HG02938 (cell line): ENCODE results near the gene RASL10B.
"Not testable (repeated sequence)": the region's sequence is repeated elsewhere in the genome, so short reads cannot be mapped to it uniquely, and the experiment has no call there.

ENCODE experiments used
- ATAC-seq: cut with Tn5 transposase; IDR thresholded peaks from one replicate; pipeline ENCODE4 v1.9.1; 2021; ENCODE audit warnings: mild to moderate bottlenecking, moderate library complexity; ENCODE audit not compliant: unreplicated experiment

Gene RASL10B, protein sequence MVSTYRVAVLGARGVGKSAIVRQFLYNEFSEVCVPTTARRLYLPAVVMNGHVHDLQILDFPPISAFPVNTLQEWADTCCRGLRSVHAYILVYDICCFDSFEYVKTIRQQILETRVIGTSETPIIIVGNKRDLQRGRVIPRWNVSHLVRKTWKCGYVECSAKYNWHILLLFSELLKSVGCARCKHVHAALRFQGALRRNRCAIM

DNA sequence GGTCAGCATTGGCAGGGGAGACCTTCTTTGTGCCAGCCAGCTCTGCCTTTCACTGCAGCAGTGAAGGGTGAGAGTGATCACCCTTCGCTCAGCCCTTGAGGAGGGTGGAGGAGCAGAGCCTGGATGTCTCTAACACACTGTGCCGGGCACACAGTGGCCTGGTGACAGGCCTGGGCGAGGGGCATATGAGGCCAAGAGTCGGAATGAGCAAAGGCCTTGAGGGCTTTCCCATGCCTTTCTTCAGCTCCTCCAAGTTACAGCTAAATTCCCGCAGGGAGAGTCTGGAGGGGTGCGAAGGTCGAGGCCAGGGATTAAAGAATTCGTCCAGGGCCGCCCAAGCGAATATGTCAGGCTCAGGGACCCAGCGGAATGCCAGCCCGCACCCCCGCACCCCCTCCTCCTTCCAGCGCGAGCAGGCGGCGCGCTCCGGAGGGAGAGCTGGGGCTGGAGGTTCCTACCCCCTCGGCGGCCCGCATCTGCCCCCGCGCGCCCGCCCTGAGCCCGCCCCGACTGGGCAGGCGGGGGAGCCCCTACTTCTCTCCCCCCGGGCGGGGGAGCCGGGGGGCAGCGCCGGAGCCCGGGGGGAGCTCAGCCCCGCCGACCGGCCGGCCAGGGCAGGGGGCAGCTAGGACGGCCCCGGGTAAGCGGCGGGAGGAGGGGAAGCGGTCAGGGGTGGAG, at the start of gene RASL10B:
Gene RASL10B (plus strand): TSS at position 401 of the 678 bp plus-strand sequence. CDS start 3,546 bp downstream, outside the sequence.
- ATAC-seq: no peak

DNA sequence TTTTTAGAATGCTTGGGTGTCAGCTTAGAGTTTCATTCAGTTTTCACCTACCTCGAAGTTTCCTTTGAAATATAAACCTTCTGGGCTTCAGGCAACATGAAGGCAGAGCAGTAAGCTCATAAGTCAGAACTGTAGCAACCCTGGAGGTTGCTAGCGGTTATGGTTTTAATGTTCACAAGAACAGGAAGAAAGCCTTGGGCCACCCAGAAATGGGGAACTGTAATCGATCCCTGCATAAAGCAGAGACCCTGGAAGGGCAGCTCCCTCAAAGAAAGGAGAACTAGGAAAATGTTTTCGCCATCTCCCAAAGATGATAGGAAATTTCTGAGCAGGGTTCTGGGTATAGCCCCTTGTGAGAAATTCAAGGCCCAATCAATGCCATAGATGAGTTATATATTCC, 47.8 kb upstream of the RASL10B start:
- no peak for ATAC-seq

DNA sequence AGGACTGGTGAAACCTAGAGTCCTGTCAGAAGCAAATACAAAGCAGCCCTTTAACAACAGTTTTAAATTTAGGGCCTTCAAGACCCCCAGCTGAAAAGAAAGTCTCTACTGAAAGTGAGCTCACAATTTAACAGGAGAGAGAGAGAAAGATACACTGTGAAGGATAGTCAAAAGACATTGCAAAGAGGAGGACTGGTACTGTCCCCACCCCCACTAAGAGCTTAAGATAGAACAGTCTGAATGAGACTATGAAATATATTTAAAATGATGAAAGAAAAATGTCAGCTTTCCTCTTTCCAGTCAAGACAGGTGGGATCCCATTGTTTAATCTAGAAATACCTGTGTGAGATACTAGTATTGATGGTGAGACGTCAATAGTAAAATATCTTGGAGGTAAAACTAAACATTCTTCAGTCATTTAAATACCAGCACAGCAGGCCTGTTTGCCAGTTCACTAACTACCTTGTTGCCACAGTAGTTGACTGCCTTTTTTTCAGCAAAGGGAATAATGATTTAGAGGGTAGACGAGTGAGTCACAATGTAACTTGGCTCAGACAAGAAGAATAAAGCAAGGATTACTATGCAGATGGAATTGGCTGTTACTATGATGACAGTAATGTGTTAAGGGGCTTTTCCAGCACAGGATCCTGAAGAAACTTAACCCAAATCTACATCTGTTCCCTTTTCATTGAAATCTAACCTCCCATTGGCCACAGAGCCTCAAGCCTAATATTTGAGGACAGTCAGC, 47.2 kb upstream of the RASL10B start:
- no peak for ATAC-seq

DNA sequence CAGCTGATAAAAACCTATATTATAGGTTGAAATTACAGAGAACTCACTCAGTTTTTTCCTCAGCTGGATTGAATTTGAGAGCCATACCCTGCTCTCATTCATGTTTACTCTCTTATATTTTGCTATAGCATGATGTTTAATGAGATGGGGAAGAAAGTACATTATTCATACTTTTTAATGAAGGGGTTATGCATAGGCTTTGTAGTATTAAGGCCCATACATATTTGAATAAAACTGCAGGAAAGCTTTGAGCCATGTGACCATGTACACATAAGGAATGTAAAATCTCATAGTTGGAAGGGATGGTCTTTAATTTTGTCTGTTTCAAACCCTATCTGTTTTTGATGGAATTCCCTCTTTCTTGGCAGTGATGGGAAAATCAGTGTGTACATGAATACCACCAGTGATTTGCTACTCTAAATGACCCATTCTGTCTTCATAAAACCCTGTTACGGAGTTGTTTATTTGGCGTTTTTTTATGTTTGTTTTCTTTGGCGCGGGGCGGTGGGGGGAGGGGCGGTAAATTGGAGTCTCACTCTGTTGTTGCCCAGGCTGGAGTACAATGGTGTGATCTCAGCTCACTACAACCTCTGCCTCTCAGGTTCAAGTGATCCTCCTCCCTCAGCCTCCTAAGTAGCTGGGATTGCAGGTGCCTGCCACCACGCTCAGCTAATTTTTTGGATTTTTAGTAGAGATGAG, 38.8 kb upstream of the RASL10B start:
- no peak for ATAC-seq

DNA sequence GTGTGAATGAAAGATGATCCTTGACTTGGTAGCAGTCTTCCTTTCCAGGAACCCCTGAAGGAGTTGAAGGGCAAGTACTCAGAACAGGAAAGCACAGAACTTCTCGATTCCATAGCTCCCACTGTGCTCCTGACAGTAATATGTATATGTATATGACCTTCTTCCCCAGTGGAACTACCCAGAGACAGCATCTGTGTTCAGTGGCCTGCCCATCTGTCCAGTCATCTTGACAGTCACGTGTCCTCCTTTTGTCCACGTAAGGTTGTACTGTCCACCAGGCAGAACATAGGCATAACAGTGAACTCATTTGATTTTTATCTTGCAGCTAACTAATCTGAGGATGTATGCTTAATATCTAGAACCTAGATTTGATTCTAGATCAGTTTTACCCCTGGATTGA, 37.8 kb upstream of the RASL10B start:
- no peak for ATAC-seq

DNA sequence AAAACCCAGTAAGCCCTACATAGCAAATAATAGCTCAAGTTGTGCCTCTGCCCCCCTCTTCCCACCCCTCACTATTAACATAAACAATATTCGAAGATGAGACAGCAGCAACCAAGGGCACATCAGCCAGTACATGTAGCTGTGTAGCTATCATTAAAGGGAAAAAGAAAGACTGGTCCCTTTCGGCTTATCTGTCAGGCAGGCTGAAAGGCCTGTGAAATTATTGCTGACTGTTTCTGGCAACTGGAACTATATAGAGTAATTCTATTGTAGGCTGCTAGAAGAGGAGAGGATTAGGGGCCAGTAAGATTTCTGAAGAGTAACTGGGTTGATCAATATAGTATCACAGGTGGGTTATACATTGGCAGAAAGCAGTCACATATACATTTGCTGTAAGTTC, 36.5 kb upstream of the RASL10B start:
- no peak for ATAC-seq

DNA sequence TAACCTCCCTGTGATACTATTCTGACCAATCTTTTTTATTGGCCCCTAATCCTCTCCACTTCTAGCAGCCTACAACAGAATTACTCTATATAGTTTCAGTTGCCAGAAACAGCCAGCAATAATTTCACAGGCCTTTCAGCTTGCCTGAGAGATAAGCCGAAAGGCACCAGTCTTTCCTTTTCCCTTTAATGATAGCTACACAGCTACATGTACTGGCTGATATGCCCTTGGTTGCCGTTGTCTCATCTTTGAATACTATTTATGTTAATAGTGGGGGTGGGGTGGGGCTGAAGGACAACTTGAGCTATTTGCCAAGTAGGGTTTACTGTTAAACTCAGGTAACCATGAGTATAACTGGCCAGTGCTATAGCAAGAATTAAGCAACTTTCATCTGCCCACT, 35.8 kb upstream of the RASL10B start:
- ATAC-seq: no peak

DNA sequence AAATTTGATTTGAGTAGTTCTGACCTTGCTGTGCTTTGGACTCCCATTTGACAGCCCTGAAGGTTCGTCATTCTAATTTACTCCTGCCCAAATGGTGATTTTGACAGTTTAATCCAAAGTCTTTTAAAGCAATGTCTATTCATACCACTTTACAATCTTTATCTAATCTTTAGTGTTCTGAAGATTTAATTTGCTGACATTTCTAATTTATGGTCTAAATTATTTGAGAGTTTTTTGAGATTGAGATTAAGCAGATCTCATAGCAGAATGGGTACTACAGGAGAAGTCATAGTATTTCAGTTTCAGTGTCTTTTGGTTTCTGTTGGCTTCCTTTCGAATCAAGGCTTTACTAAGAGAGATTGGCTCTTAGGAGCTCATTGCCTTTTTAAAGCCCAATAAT, 32.6 kb upstream of the RASL10B start:
- ATAC-seq: no peak

DNA sequence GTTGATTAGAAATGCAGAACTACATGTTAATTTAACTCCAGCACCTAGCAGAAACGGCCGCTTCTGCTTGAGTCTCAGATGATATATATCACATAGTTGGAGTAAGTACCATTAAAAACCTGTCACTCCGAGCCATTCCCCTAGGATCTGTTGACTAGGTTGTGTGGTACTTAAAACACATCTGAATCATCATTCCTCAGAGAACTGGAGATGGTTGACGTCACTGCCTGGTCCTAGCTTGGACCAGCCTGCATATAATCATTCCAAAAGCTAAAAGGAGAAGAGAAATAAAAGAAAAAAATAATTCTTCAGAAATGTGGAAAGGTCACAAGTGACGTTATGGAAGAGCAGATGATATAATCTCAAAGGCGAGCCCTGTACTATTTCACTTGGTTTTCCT, 31.3 kb upstream of the RASL10B start:
- ATAC-seq: no peak

DNA sequence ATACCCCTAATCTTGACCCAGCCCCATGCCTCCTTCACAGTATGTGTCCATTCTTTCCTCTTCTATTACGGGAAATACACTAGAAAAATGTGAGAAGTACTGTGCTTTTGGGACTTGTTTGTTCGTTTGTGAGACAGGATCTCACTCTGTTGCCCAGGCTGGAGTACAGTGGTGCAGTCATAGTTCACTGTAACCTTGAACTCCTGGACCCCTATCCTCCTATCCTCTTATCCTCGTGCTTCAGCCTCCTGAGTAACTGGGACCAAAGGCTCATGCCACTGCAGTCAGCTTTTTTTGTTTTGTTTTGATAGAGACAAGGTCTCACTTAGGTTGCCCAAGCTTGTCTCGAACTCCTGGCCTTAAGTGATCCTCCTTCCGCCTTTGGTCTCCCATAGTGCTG, 29.9 kb upstream of the RASL10B start:
- ATAC-seq: no peak

DNA sequence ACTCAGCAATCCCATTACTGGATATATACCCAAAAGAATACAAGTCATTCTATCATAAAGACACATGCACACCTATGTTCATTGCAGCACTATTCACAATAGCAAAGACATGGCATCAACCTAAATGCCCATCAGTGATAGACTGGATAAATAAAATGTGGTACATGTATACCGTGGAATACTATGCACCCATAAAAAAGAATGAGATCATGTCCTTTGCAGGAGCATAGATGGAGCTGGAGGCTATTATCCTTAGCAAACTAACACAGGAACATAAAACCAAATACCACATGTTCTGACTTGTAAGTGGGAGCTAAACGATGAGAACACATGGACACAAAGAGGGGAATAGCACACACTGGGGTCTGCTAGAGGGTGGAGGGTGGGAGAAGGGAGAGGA, 28.1 kb upstream of the RASL10B start:
- not testable (repeated sequence) for ATAC-seq

DNA sequence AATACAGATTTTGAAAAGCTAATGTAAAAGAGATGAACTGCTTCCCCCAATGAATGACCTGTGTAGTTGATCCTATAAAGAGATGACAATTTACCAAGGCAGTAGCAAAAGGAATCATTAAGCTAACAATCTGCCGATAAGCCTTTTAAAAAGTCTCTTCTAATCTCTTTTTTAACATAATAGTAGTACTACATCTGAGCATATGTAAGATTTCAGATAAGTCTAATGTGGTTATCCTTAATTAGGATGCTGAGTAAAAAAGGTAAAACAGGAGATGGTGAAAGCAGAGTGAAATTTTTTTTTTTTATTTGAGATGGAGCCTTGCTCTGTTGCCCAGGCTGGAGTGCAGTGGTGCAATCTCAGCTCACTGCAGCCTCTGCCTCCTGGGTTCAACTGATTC, 26.2 kb upstream of the RASL10B start:
- no peak for ATAC-seq

DNA sequence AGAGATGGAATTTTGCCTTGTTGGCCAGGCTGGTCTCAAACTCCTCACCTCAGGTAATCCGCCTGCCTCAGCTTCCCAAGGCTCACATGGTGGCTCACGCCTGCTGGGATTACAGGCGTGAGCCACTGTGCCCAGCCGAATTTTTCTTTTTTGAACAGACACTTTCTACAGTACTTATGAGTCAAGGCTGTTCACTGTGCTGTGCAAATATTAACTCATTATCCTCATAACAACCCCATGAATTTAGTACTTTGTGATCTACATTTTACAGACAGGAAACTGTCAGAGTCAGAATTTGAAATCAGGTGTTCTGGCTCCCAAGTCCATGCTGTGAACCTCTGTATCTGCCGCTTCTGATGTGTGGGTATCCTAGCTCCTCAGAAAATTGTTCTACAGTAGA, 25.7 kb upstream of the RASL10B start:
- no peak for ATAC-seq

DNA sequence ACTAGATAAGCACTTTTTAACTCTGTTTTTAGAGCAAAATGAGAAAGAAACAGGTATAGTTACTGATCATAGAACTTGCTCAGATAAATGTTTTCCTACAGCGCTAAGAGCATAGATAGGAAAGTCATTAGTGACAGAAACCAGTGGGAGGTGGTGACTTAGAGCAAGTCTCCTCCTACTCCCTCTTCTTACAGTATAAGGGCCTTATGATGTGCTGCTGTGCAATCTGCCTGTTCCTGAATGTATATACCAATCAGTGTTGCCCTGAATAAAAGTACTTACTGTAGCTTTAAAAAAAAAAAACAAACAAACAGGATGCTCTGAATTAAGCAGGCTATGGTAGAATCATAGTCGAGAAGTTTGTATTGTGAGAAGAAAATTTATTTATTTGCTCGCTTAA, 23.3 kb upstream of the RASL10B start:
- ATAC-seq: no peak

DNA sequence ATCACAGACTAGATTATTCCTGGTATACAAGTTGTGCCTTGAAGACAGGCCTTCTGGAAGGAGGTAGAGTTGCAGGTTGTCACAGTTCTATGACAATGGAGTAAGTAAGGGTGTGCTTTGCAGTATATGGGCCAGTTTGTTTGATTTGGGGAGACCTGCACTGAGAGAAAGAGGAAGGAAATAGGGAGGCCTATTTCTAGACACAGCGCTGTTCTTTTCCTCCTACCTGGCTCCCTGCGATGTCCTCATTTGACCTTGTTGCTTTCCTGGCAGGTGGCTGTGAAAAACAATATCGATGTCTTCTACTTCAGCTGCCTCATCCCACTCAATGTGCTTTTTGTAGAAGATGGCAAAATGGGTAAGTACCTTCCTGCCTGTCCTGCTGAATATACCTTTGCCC, 22.5 kb upstream of the RASL10B start:
- no peak for ATAC-seq

DNA sequence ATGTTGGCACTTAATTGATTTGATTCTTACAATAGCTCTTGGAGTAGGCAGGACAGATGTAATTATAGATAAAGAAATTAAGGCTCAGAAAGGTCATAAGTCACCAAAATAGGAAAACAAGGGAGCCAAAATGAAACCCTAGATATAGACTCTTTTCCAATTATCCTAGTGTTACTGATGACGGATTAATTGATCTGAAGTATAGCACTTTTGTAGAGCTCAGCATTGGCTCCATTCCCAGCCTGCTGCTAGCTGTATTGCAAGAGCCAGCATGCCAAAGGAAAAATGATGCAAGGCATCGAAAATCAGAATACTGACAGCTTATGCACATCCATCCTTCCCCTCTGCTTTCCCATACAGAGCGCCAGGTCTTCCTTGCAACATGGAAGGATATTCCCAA, 21.6 kb upstream of the RASL10B start:
- no peak for ATAC-seq

DNA sequence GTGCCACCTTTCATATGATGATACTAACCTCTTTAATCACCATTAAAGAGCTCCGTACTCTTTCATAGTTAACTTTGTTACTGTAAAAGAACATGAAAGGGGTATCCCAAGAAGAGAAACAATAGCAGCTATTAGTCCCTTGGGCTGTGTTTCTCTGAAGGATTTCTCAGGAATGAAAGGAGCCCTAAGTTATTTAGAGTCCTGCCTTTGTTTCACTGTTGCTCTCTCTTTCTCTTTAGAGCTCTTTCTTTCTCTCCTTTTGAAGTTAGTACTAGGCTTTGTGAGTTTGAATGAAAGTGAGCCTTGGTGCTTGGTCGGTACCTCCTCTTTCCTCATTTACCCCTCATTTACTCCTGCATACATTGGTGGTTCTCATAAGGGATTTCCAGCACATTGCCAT, 20.5 kb upstream of the RASL10B start:
- no peak for ATAC-seq

DNA sequence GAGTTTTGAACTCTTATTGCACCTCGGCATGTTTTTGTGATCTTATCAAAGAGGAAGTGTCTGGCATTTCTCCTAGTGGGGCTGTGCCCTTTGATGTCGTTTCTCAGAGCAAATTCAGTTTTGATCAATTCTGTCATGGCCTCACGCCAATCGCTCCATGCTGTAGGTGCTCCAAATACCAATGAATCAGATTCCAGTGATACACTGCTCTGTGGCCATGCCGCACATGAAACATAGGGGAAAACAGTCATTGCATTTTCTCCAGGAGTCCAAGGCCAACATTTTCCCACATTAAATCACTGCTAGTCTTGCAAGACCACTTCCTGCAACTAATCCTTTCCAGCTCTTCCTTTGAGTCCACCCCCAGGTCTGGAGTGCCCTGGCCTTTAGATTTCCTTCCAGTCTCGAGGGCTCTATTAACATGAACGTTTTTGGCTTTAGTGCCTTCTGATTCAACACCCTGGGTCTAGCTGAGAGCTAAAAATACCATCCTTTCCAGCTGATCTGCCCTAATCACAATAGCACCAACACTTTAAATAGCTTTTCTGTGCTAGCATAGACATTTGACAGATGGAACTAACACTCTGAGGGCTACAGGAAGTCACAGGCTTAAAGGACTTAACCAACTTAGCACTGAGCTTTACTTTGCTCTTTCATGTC, 18.2 kb upstream of the RASL10B start:
- ATAC-seq: no peak

DNA sequence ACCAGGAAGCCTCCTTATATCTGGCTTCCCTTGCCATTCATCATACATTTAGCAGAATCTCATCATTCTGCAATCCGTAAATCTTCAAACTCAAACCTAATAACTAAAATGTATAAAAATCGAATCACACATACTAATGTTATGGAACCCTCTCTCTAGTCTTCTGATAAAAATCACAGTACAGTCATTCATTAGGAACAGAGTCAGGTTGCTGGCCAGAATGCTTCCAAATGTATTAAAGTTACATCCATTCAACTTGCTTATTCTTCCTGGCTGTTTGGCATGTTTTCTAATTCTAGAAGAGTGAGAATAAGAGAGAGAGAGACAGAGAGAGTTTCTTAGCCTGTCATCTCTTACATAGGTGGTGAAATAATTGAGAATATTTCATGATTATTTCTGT, 16.5 kb upstream of the RASL10B start:
- no peak for ATAC-seq

DNA sequence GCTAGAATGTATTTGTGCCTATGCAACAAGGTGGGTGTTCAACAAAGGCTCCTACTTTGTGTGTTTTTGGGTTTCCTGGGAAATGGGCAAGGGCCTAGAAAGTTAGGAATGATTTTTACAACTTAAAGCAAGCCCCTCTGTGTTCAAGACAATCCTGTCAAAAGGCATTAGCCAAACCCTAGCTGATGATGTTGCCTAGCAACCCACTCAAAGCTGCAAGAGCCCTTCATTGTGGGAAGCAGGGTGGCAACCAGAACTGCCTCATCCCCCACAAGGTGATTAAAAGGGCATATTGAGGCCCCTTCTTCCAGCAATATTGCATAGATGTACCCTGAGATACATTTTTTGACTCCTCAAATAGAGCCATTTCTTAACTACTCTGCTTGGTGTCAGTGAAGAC, 16.0 kb upstream of the RASL10B start:
- no peak for ATAC-seq

DNA sequence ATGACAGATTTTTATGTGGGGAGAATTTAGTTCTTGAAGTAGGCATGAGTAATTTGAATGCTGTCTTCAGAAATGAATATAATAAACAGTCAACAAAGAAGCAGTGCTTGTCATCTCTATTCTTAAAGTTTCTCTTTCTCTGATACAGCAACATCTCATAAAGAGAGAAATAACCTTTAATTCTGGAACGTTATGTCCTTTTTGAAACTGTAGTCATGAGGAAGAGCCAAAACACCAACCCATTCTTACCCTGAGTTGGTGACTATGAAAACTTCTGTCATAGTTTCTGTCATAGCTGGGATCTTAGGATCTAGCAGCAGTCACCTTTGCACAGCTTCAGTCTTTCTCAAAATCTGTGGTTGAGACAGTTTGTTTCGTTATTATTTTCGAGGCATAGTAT, 15.3 kb upstream of the RASL10B start:
- ATAC-seq: no peak
